CD8-positive, alpha-beta memory T cell (primary cell): ENCODE results near the gene ZNF883. TPM values are rescaled to one million over a fixed set of nuclear protein-coding genes. Genes with fewer than 3 reads are reported as not detected.
A peak's percentile ranks its signal among the peaks of the same experiment; 100 is the strongest.

Experiments used
- CTCF ChIA-PET: fragments of 350-600 bp; sonication (Branson Sonifier 250); formaldehyde crosslinking; loops from one replicate; lab custom pipeline; 2021; ENCODE audit warnings: antibody characterized with exemption; lab: Charles Lee
- POLR2A ChIA-PET: fragments of 350-600 bp; sonication (Branson Sonifier 250); formaldehyde crosslinking; loops from one replicate; lab custom pipeline; 2021; ENCODE audit warnings: antibody characterized with exemption; lab: Charles Lee
- DNase-seq, 5 donors: peaks; one replicate each; pipeline versions ENCODE4 v3.0.0 to v3.0.0-alpha.2; 2020 to 2022; ENCODE audit warnings: mixed read lengths in 1 of 5
- H3K27ac ChIP-seq: one replicate; pipeline ENCODE4 v1.7.0; 2013; ENCODE audit warnings: low read depth, mild to moderate bottlenecking, low read length, moderate library complexity
- H3K27me3 ChIP-seq: 2 replicates; pipeline ENCODE4 v1.7.0; 2013; ENCODE audit warnings: low read length, mild to moderate bottlenecking; ENCODE audit not compliant: insufficient read depth, poor library complexity, severe bottlenecking
- H3K36me3 ChIP-seq: 2 replicates; pipeline ENCODE4 v1.7.0; 2013; ENCODE audit warnings: mild to moderate bottlenecking, low read length, moderate library complexity; ENCODE audit not compliant: insufficient read depth
- H3K4me1 ChIP-seq: 2 replicates; pipeline ENCODE4 v1.7.0; 2013; ENCODE audit warnings: mild to moderate bottlenecking, low read length, moderate library complexity; ENCODE audit not compliant: insufficient read depth
- H3K4me3 ChIP-seq: 2 replicates; pipeline ENCODE4 v1.7.0; 2013; ENCODE audit warnings: mild to moderate bottlenecking, low read length
- H3K9me3 ChIP-seq: 2 replicates; pipeline ENCODE4 v1.7.0; 2013; ENCODE audit warnings: mild to moderate bottlenecking, low read length
- H3K27ac Mint-ChIP-seq, 8 donors: one replicate each; pipeline ENCODE4 v1.8.0; 2020 to 2021; ENCODE audit warnings: mixed read lengths in 8 of 8, mild to moderate bottlenecking in 6 of 8, inconsistent platforms in 3 of 8, moderate library complexity in 3 of 8
- H3K27me3 Mint-ChIP-seq, 2 donors: one replicate each; pipeline ENCODE4 v1.8.0; 2020 to 2021; ENCODE audit warnings: mixed read lengths in 2 of 2, mild to moderate bottlenecking in 1 of 2, moderate library complexity in 1 of 2
- H3K36me3 Mint-ChIP-seq, 3 donors: one replicate each; pipeline ENCODE4 v1.8.0; 2020 to 2021; ENCODE audit warnings: mixed read lengths in 3 of 3, inconsistent platforms in 1 of 3, mild to moderate bottlenecking in 1 of 3
- H3K4me1 Mint-ChIP-seq, 3 donors: one replicate each; pipeline ENCODE4 v1.8.0; 2020 to 2021; ENCODE audit warnings: mixed read lengths in 3 of 3, inconsistent platforms in 1 of 3, mild to moderate bottlenecking in 1 of 3
- H3K4me3 Mint-ChIP-seq, 7 donors: one replicate each; pipeline ENCODE4 v1.8.0; 2020 to 2021; ENCODE audit warnings: mixed read lengths in 7 of 7, mild to moderate bottlenecking in 6 of 7, moderate library complexity in 4 of 7, inconsistent platforms in 2 of 7
- H3K9me3 Mint-ChIP-seq, 5 donors: one replicate each; pipeline ENCODE4 v1.8.0; 2020 to 2022; ENCODE audit warnings: mixed read lengths in 5 of 5, mild to moderate bottlenecking in 3 of 5, moderate library complexity in 2 of 5, inconsistent platforms in 1 of 5
- polyA plus RNA-seq: library from polyadenylated mRNA; unstranded; fragments of 300-500 nt; fragmentation: Illumina TruSeq; gene quantifications from one replicate; pipeline ENCODE4 v1.2.3, GENCODE V29; 2021
- total RNA-seq, 2 experiments: library from RNA; stranded (reverse); gene quantifications; one replicate each; pipeline ENCODE4 v1.2.3, GENCODE V29; 2021

ZNF883 gene
- total and polyA plus RNA-seq, 3 experiments from 2014 or later = 0.95 to 1.2 (median 0.97) TPM

GRCh38 chr9:113018247-113018646, 6.3 kb upstream of the ZNF883 start:
- Mint-ChIP-seq H3K27ac (no peak overlapping the region), H3K36me3 (peaks cover 0 to 9% (median 2%) of the 10 kb centered on the region in 3 donors), H3K4me1 (no peaks in the 10 kb centered on the region), H3K4me3 (no peak overlapping the region), H3K9me3 (peaks cover 65 to 75% (median 70%) of the 10 kb centered on the region in 5 donors), H3K27me3 (peaks cover 8 to 23% of the 10 kb centered on the region in 2 donors)
- CTCF ChIA-PET = no interaction called here
- Histone ChIP-seq H3K4me1 (no peaks in the 10 kb centered on the region), H3K27me3 (no peaks in the 10 kb centered on the region), H3K36me3 (no peaks in the 10 kb centered on the region), H3K4me3 (no peak overlapping the region), H3K27ac (no peak overlapping the region), H3K9me3 (peaks cover 5% of the 10 kb centered on the region)
- POLR2A ChIA-PET = no interaction called here
- no peak for DNase-seq

GRCh38 chr9:113012492-113012891, 500 bp upstream of the ZNF883 start:
- peak overlapping the region in 3 of 7 donors; percentile 68 to 79 (median 79) for H3K4me3 Mint-ChIP-seq
- H3K27me3 Mint-ChIP-seq = peaks cover 12 to 35% of the 10 kb centered on the region in 2 donors
- peaks cover 2 to 25% (median 3%) of the 10 kb centered on the region in 3 donors for H3K36me3 Mint-ChIP-seq
- H3K27me3 ChIP-seq = no peaks in the 10 kb centered on the region
- ChIA-PET CTCF (no interaction called here), POLR2A (no interaction called here)
- no peaks in the 10 kb centered on the region for H3K9me3 ChIP-seq
- no peak overlapping the region for H3K27ac ChIP-seq
- H3K27ac Mint-ChIP-seq = no peak overlapping the region
- no peak for DNase-seq
- peaks cover 4 to 10% (median 7%) of the 10 kb centered on the region in 3 donors for H3K4me1 Mint-ChIP-seq
- no peaks in the 10 kb centered on the region for H3K36me3 ChIP-seq
- no peaks in the 10 kb centered on the region for H3K4me1 ChIP-seq
- peaks cover 40 to 70% (median 53%) of the 10 kb centered on the region in 5 donors for H3K9me3 Mint-ChIP-seq
- H3K4me3 ChIP-seq = no peak overlapping the region

- H3K27ac Mint-ChIP-seq = no peak overlapping the region
- CTCF ChIA-PET = no interaction called here
- H3K27me3 Mint-ChIP-seq = peaks cover 4 to 6% of the 10 kb centered on the region in 2 donors
- Histone ChIP-seq H3K9me3 (no peaks in the 10 kb centered on the region), H3K27ac (no peak overlapping the region), H3K36me3 (no peaks in the 10 kb centered on the region), H3K4me3 (no peak overlapping the region), H3K27me3 (no peaks in the 10 kb centered on the region), H3K4me1 (no peaks in the 10 kb centered on the region)
- peaks cover 4 to 37% (median 15%) of the 10 kb centered on the region in 3 donors for H3K36me3 Mint-ChIP-seq
- no peak overlapping the region for H3K4me3 Mint-ChIP-seq
- no peaks in the 10 kb centered on the region for H3K4me1 Mint-ChIP-seq
- POLR2A ChIA-PET = no interaction called here
- H3K9me3 Mint-ChIP-seq = peaks cover 27 to 66% (median 51%) of the 10 kb centered on the region in 5 donors
- no peak for DNase-seq
These were observed 6.2 kb downstream of the ZNF883 start for GRCh38 chr9:113005777-113006176.

- H3K4me1 ChIP-seq = no peaks in the 10 kb centered on the region
- ChIA-PET CTCF (no interaction called here), POLR2A (no interaction called here)
- no peaks in the 10 kb centered on the region for H3K27me3 ChIP-seq
- no peak for DNase-seq
- H3K27ac ChIP-seq = no peak overlapping the region
- H3K9me3 ChIP-seq = peaks cover 33% of the 10 kb centered on the region
- Mint-ChIP-seq H3K36me3 (peaks cover 4 to 54% (median 36%) of the 10 kb centered on the region in 3 donors), H3K4me1 (no peaks in the 10 kb centered on the region), H3K27me3 (peaks cover 0 to 3% of the 10 kb centered on the region in 2 donors), H3K27ac (no peak overlapping the region), H3K9me3 (peaks cover 53 to 84% (median 75%) of the 10 kb centered on the region in 5 donors), H3K4me3 (no peak overlapping the region)
- H3K36me3 ChIP-seq = no peaks in the 10 kb centered on the region
- no peak overlapping the region for H3K4me3 ChIP-seq
These were observed 14.6 kb downstream of the ZNF883 start for GRCh38 chr9:112997236-112997941.

GRCh38 chr9:112971415-112971814, 40.6 kb downstream of the ZNF883 start:
- Mint-ChIP-seq H3K27ac (no peak overlapping the region), H3K4me1 (no peaks in the 10 kb centered on the region), H3K27me3 (peaks cover 11 to 24% of the 10 kb centered on the region in 2 donors), H3K9me3 (peaks cover 3 to 18% (median 7%) of the 10 kb centered on the region in 5 donors), H3K4me3 (no peak overlapping the region), H3K36me3 (no peaks in the 10 kb centered on the region)
- Histone ChIP-seq H3K4me1 (no peaks in the 10 kb centered on the region), H3K4me3 (no peak overlapping the region), H3K27me3 (no peaks in the 10 kb centered on the region), H3K9me3 (no peaks in the 10 kb centered on the region), H3K36me3 (no peaks in the 10 kb centered on the region), H3K27ac (no peak overlapping the region)
- DNase-seq = no peak
- CTCF ChIA-PET = no interaction called here
- POLR2A ChIA-PET = no interaction called here

GRCh38 chr9:112970939-112971338, 41.1 kb downstream of the ZNF883 start:
- Mint-ChIP-seq H3K4me3 (no peak overlapping the region), H3K27ac (no peak overlapping the region), H3K27me3 (peaks cover 11 to 23% of the 10 kb centered on the region in 2 donors), H3K4me1 (no peaks in the 10 kb centered on the region), H3K36me3 (no peaks in the 10 kb centered on the region), H3K9me3 (peaks cover 3 to 17% (median 7%) of the 10 kb centered on the region in 5 donors)
- Histone ChIP-seq H3K9me3 (no peaks in the 10 kb centered on the region), H3K4me1 (no peaks in the 10 kb centered on the region), H3K27me3 (no peaks in the 10 kb centered on the region), H3K36me3 (no peaks in the 10 kb centered on the region), H3K4me3 (no peak overlapping the region), H3K27ac (no peak overlapping the region)
- no peak for DNase-seq
- ChIA-PET CTCF (no interaction called here), POLR2A (no interaction called here)

- Histone ChIP-seq H3K9me3 (no peaks in the 10 kb centered on the region), H3K4me1 (no peaks in the 10 kb centered on the region), H3K36me3 (no peaks in the 10 kb centered on the region), H3K4me3 (no peak overlapping the region), H3K27ac (no peak overlapping the region), H3K27me3 (no peaks in the 10 kb centered on the region)
- Mint-ChIP-seq H3K4me1 (no peaks in the 10 kb centered on the region), H3K4me3 (no peak overlapping the region), H3K9me3 (peaks cover 3 to 11% (median 3%) of the 10 kb centered on the region in 5 donors), H3K36me3 (no peaks in the 10 kb centered on the region), H3K27ac (no peak overlapping the region), H3K27me3 (peaks cover 11 to 24% of the 10 kb centered on the region in 2 donors)
- DNase-seq = no peak
- POLR2A ChIA-PET = no interaction called here
- CTCF ChIA-PET = no interaction called here
These were observed 42.3 kb downstream of the ZNF883 start for GRCh38 chr9:112969730-112970129.

- no peak for DNase-seq
- no peak overlapping the region for H3K27ac ChIP-seq
- no peaks in the 10 kb centered on the region for H3K4me1 ChIP-seq
- H3K27me3 ChIP-seq = no peaks in the 10 kb centered on the region
- Mint-ChIP-seq H3K4me3 (no peak overlapping the region), H3K4me1 (no peaks in the 10 kb centered on the region), H3K27me3 (peaks cover 5 to 36% of the 10 kb centered on the region in 2 donors), H3K27ac (no peak overlapping the region), H3K36me3 (no peaks in the 10 kb centered on the region), H3K9me3 (peaks cover 0 to 5% (median 3%) of the 10 kb centered on the region in 5 donors)
- no peaks in the 10 kb centered on the region for H3K9me3 ChIP-seq
- no peaks in the 10 kb centered on the region for H3K36me3 ChIP-seq
- ChIA-PET CTCF (no interaction called here), POLR2A (no interaction called here)
- H3K4me3 ChIP-seq = no peak overlapping the region
These were observed 56.4 kb downstream of the ZNF883 start for GRCh38 chr9:112955550-112955949.
